OCI-LY1 (cell line): Measurements from ENCODE around the gene CEP85L.

ENCODE experiments used
- EZH2 ChIP-seq: fragments of 200-600 bp; sonication (generic), shearing (Covaris generic); IDR thresholded peaks from 2 replicates; pipeline ENCODE4 v1.8.0; 2017; ENCODE audit warnings: borderline replicate concordance, mixed run types, mild to moderate bottlenecking, antibody characterized with exemption, low read length, moderate library complexity, mixed read lengths
- TF ChIP-seq, protein P1 (sequence below): fragments of 200-600 bp; sonication (generic), shearing (Covaris generic); IDR thresholded peaks from 2 replicates; pipeline ENCODE4 v1.5.1; 2017; ENCODE audit warnings: mild to moderate bottlenecking, antibody characterized with exemption, low read length, moderate library complexity, mixed read lengths

DNA sequence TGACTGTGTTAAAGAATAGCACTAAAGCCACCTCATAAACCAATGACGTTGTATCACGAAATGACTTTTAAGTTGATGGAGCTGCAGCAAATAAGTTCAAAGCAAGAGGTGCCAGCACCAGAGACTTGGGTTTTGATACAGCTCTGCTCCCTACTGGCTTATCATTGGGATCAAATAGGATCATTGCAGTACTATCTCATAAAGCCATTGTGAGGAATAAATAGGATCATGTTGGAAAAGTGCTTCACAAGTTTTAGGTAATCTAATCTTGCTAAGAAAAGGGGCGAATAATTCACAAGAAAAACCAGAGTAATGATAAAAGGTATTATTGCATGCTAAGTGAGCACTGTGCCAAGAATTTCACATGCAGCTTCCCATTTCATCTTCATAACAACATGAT lies 10.4 kb upstream of the CEP85L start:
- TF ChIP-seq, protein P1, sequence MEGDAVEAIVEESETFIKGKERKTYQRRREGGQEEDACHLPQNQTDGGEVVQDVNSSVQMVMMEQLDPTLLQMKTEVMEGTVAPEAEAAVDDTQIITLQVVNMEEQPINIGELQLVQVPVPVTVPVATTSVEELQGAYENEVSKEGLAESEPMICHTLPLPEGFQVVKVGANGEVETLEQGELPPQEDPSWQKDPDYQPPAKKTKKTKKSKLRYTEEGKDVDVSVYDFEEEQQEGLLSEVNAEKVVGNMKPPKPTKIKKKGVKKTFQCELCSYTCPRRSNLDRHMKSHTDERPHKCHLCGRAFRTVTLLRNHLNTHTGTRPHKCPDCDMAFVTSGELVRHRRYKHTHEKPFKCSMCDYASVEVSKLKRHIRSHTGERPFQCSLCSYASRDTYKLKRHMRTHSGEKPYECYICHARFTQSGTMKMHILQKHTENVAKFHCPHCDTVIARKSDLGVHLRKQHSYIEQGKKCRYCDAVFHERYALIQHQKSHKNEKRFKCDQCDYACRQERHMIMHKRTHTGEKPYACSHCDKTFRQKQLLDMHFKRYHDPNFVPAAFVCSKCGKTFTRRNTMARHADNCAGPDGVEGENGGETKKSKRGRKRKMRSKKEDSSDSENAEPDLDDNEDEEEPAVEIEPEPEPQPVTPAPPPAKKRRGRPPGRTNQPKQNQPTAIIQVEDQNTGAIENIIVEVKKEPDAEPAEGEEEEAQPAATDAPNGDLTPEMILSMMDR = no peak
- no peak for TF ChIP-seq EZH2
